ENCODE measurements around the gene NUMA1. TPM values are rescaled to one million over a fixed set of nuclear protein-coding genes. Genes with fewer than 3 reads are reported as not detected.

Gene NUMA1
- total and polyA plus RNA-seq, 2 of the 8 experiments (the other 6 are each of a cell fraction or from before 2014, with no cell fraction given), result 101 to 107 TPM

GRCh38 chr11:72111300-72112142 is 31.2 kb upstream of the NUMA1 start:
- Histone ChIP-seq H2AK5ac (ENCODE audit: low read depth, low read length) (peak overlapping the region; percentile 19; the same call in 1 of the 2 replicates), H3K9ac (replicated peaks in 1 of 4; ENCODE audit: extremely low read depth in 1 of 4, low read depth in 3 of 4, low read length in 3 of 4) (peak overlapping the region; percentile 72 to 99 (median 91)), H3K36me3 (ENCODE audit: control insufficient read depth in 2 of 4, insufficient read depth in 4 of 4, low read length in 3 of 4) (peaks cover 0 to 2% (median 0%) of the 10 kb centered on the region in 4 experiments; a peak in 4 of 8 replicates), H2AFZ (ENCODE audit: low read length) (no peak overlapping the region), H3K27ac (ENCODE audit: low read depth, low read length) (peak overlapping the region; percentile 77), H3K56ac (replicated peaks; ENCODE audit: insufficient read length, low read depth, low read length) (peak overlapping the region; percentile 14), H4K8ac (ENCODE audit: extremely low read depth, insufficient read depth, low read length) (peak overlapping the region; percentile 83; the same call in 1 of the 2 replicates), H3K9me3 (ENCODE audit: insufficient read depth in 2 of 2, low read depth in 1 of 2, low read length in 1 of 2) (no peaks in the 10 kb centered on the region), H3K14ac (ENCODE audit: insufficient read length) (no peak overlapping the region), H2BK5ac (ENCODE audit: low read depth, low read length) (peak overlapping the region; percentile 72), H3K4me2 (ENCODE audit: insufficient read depth in 1 of 2, low read depth in 2 of 2, low read length in 2 of 2) (peak overlapping the region; percentile 76 to 82), H2BK20ac (ENCODE audit: low read length) (no peak overlapping the region), H2BK15ac (ENCODE audit: low read length) (no peak overlapping the region), H2BK120ac (replicated peaks; ENCODE audit: low read depth, low read length) (no peak overlapping the region), H4K20me1 (replicated peaks in 1 of 2; ENCODE audit: control insufficient read depth in 1 of 2, insufficient read depth in 2 of 2, low read length in 2 of 2) (no peaks in the 10 kb centered on the region), H3K18ac (ENCODE audit: extremely low read depth, low read length) (no peak overlapping the region), H3K4ac (replicated peaks; ENCODE audit: insufficient read length, low read depth, low read length) (no peak overlapping the region), H3K4me3 (ENCODE audit: extremely low read depth in 1 of 4, insufficient read depth in 2 of 4, low read depth in 3 of 4, low read length in 4 of 4) (peak overlapping the region; percentile 78 to 94 (median 87)), H3K79me1 (ENCODE audit: low read depth, low read length) (no peaks in the 10 kb centered on the region; the same call in 1 of the 2 replicates), H4K91ac (replicated peaks; ENCODE audit: insufficient read length, low read length) (no peak overlapping the region), H3K23ac (ENCODE audit: insufficient read length) (no peak overlapping the region), H3K23me2 (ENCODE audit: low read depth, low read length) (peaks cover 4% of the 10 kb centered on the region), H3K4me1 (replicated peaks in 1 of 4; ENCODE audit: control insufficient read depth in 3 of 4, insufficient read depth in 4 of 4, low read length in 3 of 4) (peaks cover 0 to 4% (median 0%) of the 10 kb centered on the region in 4 experiments; a peak in 4 of 7 replicates), H3K79me2 (ENCODE audit: control insufficient read depth in 1 of 2, insufficient read depth in 2 of 2, low read length in 2 of 2) (no peaks in the 10 kb centered on the region), H2BK12ac (ENCODE audit: low read depth, low read length) (no peak overlapping the region), H3K27me3 (replicated peaks in 1 of 4; ENCODE audit: control insufficient read depth in 3 of 4, extremely low read depth in 1 of 4, insufficient read depth in 3 of 4, low read length in 3 of 4) (peaks cover 0 to 6% (median 0%) of the 10 kb centered on the region in 4 experiments; a peak in 6 of 7 replicates), H4K5ac (ENCODE audit: insufficient read length, low read depth, low read length) (peak overlapping the region; percentile 24)
- TF ChIP-seq KDM1A (IDR thresholded peaks at IDR 0.05; ENCODE audit: borderline replicate concordance, low read length) (peak; percentile 75), SAP30 (IDR thresholded peaks at IDR 0.05; ENCODE audit: insufficient read depth, insufficient replicate concordance, low read length) (peak; percentile 28), USF2 (IDR thresholded peaks at IDR 0.05; ENCODE audit: low read length) (no peak)
- CTCF ChIA-PET (ENCODE audit: partially characterized antibody), result interaction anchor here (1.1 to 2.0 kb wide), 3 partner anchors 72 to 126 kb away, joined by 4 to 8 read pairs (median 5); no protein-coding TSS in a partner anchor
- POLR2A ChIA-PET (ENCODE audit: partially characterized antibody), result interaction anchor here (0.6 to 2.5 kb wide), 32 partner anchors 9 to 665 kb away, joined by 3 to 41 read pairs (median 5); partner anchors contain the start of genes INPPL1, LAMTOR1, LRRC51 and NUMA1
- DNase-seq (ENCODE audit: low read depth in 1 of 2, low spot score in 2 of 2), result no peak
- 19% methylated on average over 10 of the region's 10 CpGs; no CpG with 5 or more reads in 1 of the 2 experiments for WGBS, 2 experiments (ENCODE audit: extremely low coverage in 1 of 2, insufficient coverage in 1 of 2, insufficient read length in 1 of 2, insufficient replicate concordance in 2 of 2, low coverage in 1 of 2, low lambda C conversion rate in 2 of 2, missing lambda C conversion rate in 1 of 2)
- FAIRE-seq, result no peak
